G401 (cell line): ENCODE results near the gene AOAH. TPM values are rescaled to one million over a fixed set of nuclear protein-coding genes. Genes with fewer than 3 reads are reported as not detected.

Experiments used
- DNase-seq: peaks from one replicate; pipeline ENCODE4 v3.0.0-alpha.2; 2015; ENCODE audit warnings: low spot score
- in situ Hi-C: cut with HindIII; loops from 2 replicates; pipeline ENCODE4 v1.10.0; 2016; ENCODE audit warnings: low sequenced_read_pairs, mixed read lengths
- total RNA-seq: library from RNA; depleted of rRNA; stranded (reverse); fragments of >200 nt; shearing (Covaris generic); gene quantifications from 2 replicates; pipeline ENCODE4 v1.2.3, GENCODE V29; 2014

Gene AOAH
- total RNA-seq, 1 experiment from 2014 or later, result 5.2 TPM

GRCh38 chr7:36615852-36616540 lies 108.3 kb downstream of the AOAH start:
- in situ Hi-C loops, result no loop called here
- DNase-seq, result peak; percentile 52

- in situ Hi-C loops, result no loop called here
- no peak for DNase-seq
Observed at GRCh38 chr7:36614959-36615358, 109.3 kb downstream of the AOAH start.

GRCh38 chr7:36613031-36613614 lies 111.2 kb downstream of the AOAH start:
- DNase-seq, result no peak

GRCh38 chr7:36611703-36612102 lies 112.6 kb downstream of the AOAH start:
- in situ Hi-C loops, result no loop called here
- no peak for DNase-seq

More at GRCh38 chr7:36613031-36613614, 111.2 kb downstream of the AOAH start:
- in situ Hi-C loops, result no loop called here

GRCh38 chr7:36607721-36608095 lies 116.6 kb downstream of the AOAH start:
- in situ Hi-C loops, result no loop called here
- DNase-seq, result peak; percentile 52

- in situ Hi-C loops, result no loop called here
- DNase-seq, result peak; percentile 50
Observed at GRCh38 chr7:36606976-36607720, 117.1 kb downstream of the AOAH start.

- peak; percentile 93 for DNase-seq
- in situ Hi-C loops, result no loop called here
Observed at GRCh38 chr7:36606153-36606975, 117.9 kb downstream of the AOAH start.

GRCh38 chr7:36605261-36606051 lies 118.8 kb downstream of the AOAH start:
- DNase-seq, result peak; percentile 68
- in situ Hi-C loops, result no loop called here

- in situ Hi-C loops, result no loop called here
- DNase-seq, result peak; percentile 65
Observed at GRCh38 chr7:36604806-36605205, 119.5 kb downstream of the AOAH start.

- no peak for DNase-seq
- in situ Hi-C loops, result no loop called here
Observed at GRCh38 chr7:36602934-36603887, 121.1 kb downstream of the AOAH start.

GRCh38 chr7:36602511-36602910 lies 121.8 kb downstream of the AOAH start:
- in situ Hi-C loops, result no loop called here
- no peak for DNase-seq

- in situ Hi-C loops, result no loop called here
- DNase-seq, result no peak
Observed at GRCh38 chr7:36601601-36602000, 122.7 kb downstream of the AOAH start.

GRCh38 chr7:36600869-36601530 lies 123.3 kb downstream of the AOAH start:
- DNase-seq, result no peak
- in situ Hi-C loops, result no loop called here

GRCh38 chr7:36600314-36600682 lies 124.0 kb downstream of the AOAH start:
- no peak for DNase-seq
- in situ Hi-C loops, result no loop called here

- in situ Hi-C loops, result no loop called here
- peak; percentile 50 for DNase-seq
Observed at GRCh38 chr7:36599645-36600313, 124.5 kb downstream of the AOAH start.

- no peak for DNase-seq
- in situ Hi-C loops, result no loop called here
Observed at GRCh38 chr7:36598054-36598674, 126.1 kb downstream of the AOAH start.
